Spleen (tissue), 11 donors: Measurements from ENCODE around the gene PSMA6. TPM values are rescaled to one million over a fixed set of nuclear protein-coding genes. Genes with fewer than 3 reads are reported as not detected.
A peak's percentile ranks its signal among the peaks of the same experiment; 100 is the strongest.

Experiments used
- DNase-seq: peaks from one replicate; pipeline ENCODE4 v3.0.0-alpha.2; 2020
- H3K27ac ChIP-seq, 8 donors: fragments of 200-600 bp; sonication (generic) in 7 of 8; 1 replicate in 4 of 8; 2 replicates in 4 of 8; pipeline versions ENCODE4 v1.5.0 to v1.8.0; 2016 to 2021; ENCODE audit warnings: inconsistent platforms in 4 of 8, mild to moderate bottlenecking in 4 of 8, moderate library complexity in 1 of 8
- H3K27me3 ChIP-seq, 7 donors: fragments of 200-600 bp; sonication (generic) in 6 of 7; replicated peaks in 1 of 7; 1 replicate in 4 of 7; 2 replicates in 3 of 7; pipeline versions ENCODE4 v1.5.0 to v1.8.0; 2016 to 2021; ENCODE audit warnings: inconsistent platforms in 3 of 7, mild to moderate bottlenecking in 1 of 7
- H3K36me3 ChIP-seq, 6 donors: fragments of 200-600 bp; sonication (generic) in 5 of 6; 1 replicate in 4 of 6; 2 replicates in 2 of 6; pipeline versions ENCODE4 v1.5.0 to v1.8.0; 2016 to 2021; ENCODE audit warnings: inconsistent platforms in 2 of 6
- H3K4me1 ChIP-seq, 6 donors: fragments of 200-600 bp; sonication (generic) in 5 of 6; 1 replicate in 3 of 6; 2 replicates in 3 of 6; pipeline versions ENCODE4 v1.5.0 to v1.8.0; 2016 to 2021; ENCODE audit warnings: inconsistent platforms in 3 of 6
- H3K4me3 ChIP-seq, 8 donors: fragments of 200-600 bp; sonication (generic) in 7 of 8; 1 replicate in 4 of 8; 2 replicates in 4 of 8; pipeline versions ENCODE4 v1.5.0 to v1.8.0; 2016 to 2021; ENCODE audit warnings: inconsistent platforms in 4 of 8, mild to moderate bottlenecking in 4 of 8, moderate library complexity in 2 of 8
- H3K9me3 ChIP-seq, 8 donors: fragments of 200-600 bp; sonication (generic) in 7 of 8; 1 replicate in 4 of 8; 2 replicates in 4 of 8; pipeline versions ENCODE4 v1.5.0 to v1.8.0; 2016 to 2021; ENCODE audit warnings: inconsistent platforms in 4 of 8
- CTCF ChIP-seq, 11 experiments: fragments of 200-600 bp in 7 of 11; fragments of 450-650 bp in 4 of 11; sonication (generic) in 4 of 11; IDR thresholded peaks in 8 of 11; conservative IDR thresholded peaks in 3 of 11; 1 replicate in 7 of 11; 2 replicates in 4 of 11; pipeline versions ENCODE4 v1.4.0 to v1.8.0; 2016 to 2021; ENCODE audit warnings: antibody characterized with exemption in 11 of 11, inconsistent platforms in 4 of 11, mild to moderate bottlenecking in 1 of 11
- POLR2A ChIP-seq, 3 donors: fragments of 450-650 bp; IDR thresholded peaks; one replicate each; pipeline ENCODE4 v1.5.1; 2017; ENCODE audit warnings: antibody characterized with exemption in 3 of 3, mild to moderate bottlenecking in 1 of 3
- POLR2AphosphoS5 ChIP-seq, 3 donors: sonication (generic); formaldehyde crosslinking; IDR thresholded peaks; one replicate each; pipeline ENCODE4 v1.5.1; 2017; ENCODE audit warnings: antibody characterized with exemption in 3 of 3
- WGBS, 5 donors: extraction: QIAGEN DNeasy Blood & Tissue Kit in 3 of 5; methylation state at CpG; one replicate each; pipeline versions ENCODE4 v1.1.5 to v1.1.7; 2013 to 2018; 5-methylcytosine and 5-hydroxymethylcytosine counted together
- intact Hi-C: fragments of 100-400 bp; cut with DNase I; formaldehyde crosslinking; loops from one replicate; pipeline ENCODE4 v1.15.0; 2023; ENCODE audit warnings: low total_unique reads
- polyA plus RNA-seq, 3 donors: library from polyadenylated mRNA; stranded (reverse); fragments of 200-250 nt; gene quantifications; one replicate each; pipeline ENCODE4 v1.2.1, GENCODE V29; 2013
- total RNA-seq, 7 donors: library from RNA; depleted of rRNA in 3 of 7; stranded (reverse); fragments of >200 nt in 3 of 7; fragmentation: NEBNext Ultra II Directional in 4 of 7; extraction: Animal tissue kit (Norgen Biotek cat#: 25700) in 4 of 7; gene quantifications; one replicate each; pipeline versions ENCODE4 v1.1.0 to v1.2.1, GENCODE V29; 2016 to 2021
- donor health status: healthy with polysubstance abuse.
- donor health status: DM: no; HTN: no; CAD: no; lungs with moderate emphysema.
- donor health status: DM: no; HTN: no; CAD: no.
- donor health status: Bipolar disorder and iron deficiency.
- donor health status: healthy.
- donor health status: DM: no; HTN: no; CAD: no.
- donor health status: DM: yes; HTN: yes; CAD: no.

The PSMA6 gene
- total and polyA plus RNA-seq, 10 donors = 108 to 185 (median 131) TPM

DNA sequence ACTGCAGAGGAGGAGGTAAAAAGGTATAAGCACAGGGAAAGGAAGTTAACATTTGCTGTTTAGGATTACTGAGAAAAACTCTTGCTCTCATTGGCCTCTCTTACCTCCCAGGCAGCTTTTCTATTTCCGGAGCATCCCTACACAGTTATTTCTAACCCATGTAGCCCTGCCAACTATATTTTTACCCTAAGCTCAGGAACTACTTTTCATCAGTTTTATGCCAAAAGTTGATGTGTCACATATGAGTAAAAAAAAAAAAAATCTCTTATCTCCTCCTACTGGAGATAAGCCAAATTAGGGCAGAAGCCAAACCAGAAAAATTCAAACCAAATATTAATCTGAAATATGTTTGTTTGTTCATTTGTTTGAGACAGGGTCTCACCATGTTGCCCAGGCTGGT is 34.4 kb upstream of the PSMA6 start:
- H3K9me3 ChIP-seq = peaks cover 0 to 3% (median 0%) of the 10 kb centered on the region in 8 donors
- H3K36me3 ChIP-seq = peaks cover 0 to 8% (median 0%) of the 10 kb centered on the region in 6 donors
- no peak overlapping the region for H3K4me3 ChIP-seq
- intact Hi-C loops = no loop called here
- peaks cover 0 to 7% (median 0%) of the 10 kb centered on the region in 6 donors for H3K4me1 ChIP-seq
- H3K27ac ChIP-seq = no peak overlapping the region
- TF ChIP-seq POLR2A (IDR thresholded peaks at IDR 0.05) (no peak), CTCF (IDR thresholded peaks at IDR 0.05 in 8 of 11, conservative IDR thresholded peaks at IDR 0.05 in 3 of 11) (no peak), POLR2AphosphoS5 (IDR thresholded peaks at IDR 0.05) (no peak)
- 53 to 70% (median 63%) methylated on average over 1 of the region's 1 CpG for WGBS, 5 donors
- no peaks in the 10 kb centered on the region for H3K27me3 ChIP-seq
- no peak for DNase-seq

DNA sequence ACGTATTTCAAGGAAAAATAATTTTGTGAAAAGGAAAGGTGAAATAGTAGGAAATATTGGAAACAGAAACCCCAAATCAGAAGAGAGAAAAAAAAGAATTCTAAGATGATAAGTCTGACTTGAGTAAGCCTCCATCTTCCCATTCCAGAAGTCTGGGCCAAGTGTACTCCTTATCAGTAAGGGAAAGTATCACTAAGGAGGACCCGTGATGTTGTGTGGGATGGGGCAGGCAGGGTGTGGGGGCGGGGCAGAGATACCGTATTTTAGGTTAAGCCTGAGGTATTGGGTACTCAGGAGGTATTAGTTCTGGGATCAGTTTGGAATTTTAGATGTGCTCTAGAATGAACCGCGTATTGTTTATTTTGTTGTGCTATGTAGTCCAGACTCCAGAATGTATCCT is 33.8 kb upstream of the PSMA6 start:
- H3K4me3 ChIP-seq = no peak overlapping the region
- H3K4me1 ChIP-seq = peaks cover 0 to 7% (median 0%) of the 10 kb centered on the region in 6 donors
- TF ChIP-seq POLR2AphosphoS5 (IDR thresholded peaks at IDR 0.05) = no peak
- H3K9me3 ChIP-seq = peaks cover 0 to 3% (median 0%) of the 10 kb centered on the region in 8 donors
- H3K27ac ChIP-seq = no peak overlapping the region
- no peak for DNase-seq
- H3K36me3 ChIP-seq = peaks cover 0 to 8% (median 0%) of the 10 kb centered on the region in 6 donors
- intact Hi-C loops = no loop called here
- no peaks in the 10 kb centered on the region for H3K27me3 ChIP-seq
- 85 to 90% (median 90%) methylated on average over 6 of the region's 6 CpGs for WGBS, 5 donors

- peaks cover 0 to 3% (median 0%) of the 10 kb centered on the region in 8 donors for H3K9me3 ChIP-seq
- H3K27ac ChIP-seq = no peak overlapping the region
- H3K4me1 ChIP-seq = no peaks in the 10 kb centered on the region
- peaks cover 0 to 14% (median 0%) of the 10 kb centered on the region in 6 donors for H3K36me3 ChIP-seq
- intact Hi-C loops = no loop called here
- WGBS, 5 donors = 66 to 83% (median 77%) methylated on average over 2 of the region's 2 CpGs
- no peak for TF ChIP-seq POLR2A (IDR thresholded peaks at IDR 0.05)
- peak in 3 of 11 experiments; percentile 31 to 41 (median 31) for TF ChIP-seq CTCF (IDR thresholded peaks at IDR 0.05 in 8 of 11, conservative IDR thresholded peaks at IDR 0.05 in 3 of 11)
- TF ChIP-seq POLR2AphosphoS5 (IDR thresholded peaks at IDR 0.05) = no peak
- H3K27me3 ChIP-seq = no peaks in the 10 kb centered on the region
- H3K4me3 ChIP-seq = no peak overlapping the region
- no peak for DNase-seq
Observed at GRCh38 chr14:35261774-35262173, 30.4 kb upstream of the PSMA6 start.

GRCh38 chr14:35262436-35262835 is 29.7 kb upstream of the PSMA6 start:
- Histone ChIP-seq H3K36me3 (peaks cover 0 to 21% (median 0%) of the 10 kb centered on the region in 6 donors), H3K27me3 (no peaks in the 10 kb centered on the region), H3K4me3 (no peak overlapping the region), H3K27ac (no peak overlapping the region), H3K9me3 (peaks cover 0 to 3% (median 0%) of the 10 kb centered on the region in 8 donors), H3K4me1 (no peaks in the 10 kb centered on the region)
- 71 to 82% (median 76%) methylated on average over 3 of the region's 3 CpGs for WGBS, 5 donors
- TF ChIP-seq POLR2AphosphoS5 (IDR thresholded peaks at IDR 0.05) = no peak
- no peak for TF ChIP-seq CTCF (IDR thresholded peaks at IDR 0.05 in 8 of 11, conservative IDR thresholded peaks at IDR 0.05 in 3 of 11)
- TF ChIP-seq POLR2A (IDR thresholded peaks at IDR 0.05) = no peak
- DNase-seq = no peak
- intact Hi-C loops = no loop called here

GRCh38 chr14:35268946-35269345 is 23.2 kb upstream of the PSMA6 start:
- Histone ChIP-seq H3K4me3 (no peak overlapping the region), H3K36me3 (peaks cover 0 to 73% (median 28%) of the 10 kb centered on the region in 6 donors), H3K9me3 (no peaks in the 10 kb centered on the region), H3K27me3 (no peaks in the 10 kb centered on the region), H3K4me1 (no peaks in the 10 kb centered on the region), H3K27ac (no peak overlapping the region)
- intact Hi-C loops = no loop called here
- DNase-seq = no peak
- TF ChIP-seq POLR2AphosphoS5 (IDR thresholded peaks at IDR 0.05) (no peak), POLR2A (IDR thresholded peaks at IDR 0.05) (no peak), CTCF (IDR thresholded peaks at IDR 0.05 in 8 of 11, conservative IDR thresholded peaks at IDR 0.05 in 3 of 11) (no peak)
